Measurements from ENCODE around the gene MAT2A.

Gene MAT2A

DNA sequence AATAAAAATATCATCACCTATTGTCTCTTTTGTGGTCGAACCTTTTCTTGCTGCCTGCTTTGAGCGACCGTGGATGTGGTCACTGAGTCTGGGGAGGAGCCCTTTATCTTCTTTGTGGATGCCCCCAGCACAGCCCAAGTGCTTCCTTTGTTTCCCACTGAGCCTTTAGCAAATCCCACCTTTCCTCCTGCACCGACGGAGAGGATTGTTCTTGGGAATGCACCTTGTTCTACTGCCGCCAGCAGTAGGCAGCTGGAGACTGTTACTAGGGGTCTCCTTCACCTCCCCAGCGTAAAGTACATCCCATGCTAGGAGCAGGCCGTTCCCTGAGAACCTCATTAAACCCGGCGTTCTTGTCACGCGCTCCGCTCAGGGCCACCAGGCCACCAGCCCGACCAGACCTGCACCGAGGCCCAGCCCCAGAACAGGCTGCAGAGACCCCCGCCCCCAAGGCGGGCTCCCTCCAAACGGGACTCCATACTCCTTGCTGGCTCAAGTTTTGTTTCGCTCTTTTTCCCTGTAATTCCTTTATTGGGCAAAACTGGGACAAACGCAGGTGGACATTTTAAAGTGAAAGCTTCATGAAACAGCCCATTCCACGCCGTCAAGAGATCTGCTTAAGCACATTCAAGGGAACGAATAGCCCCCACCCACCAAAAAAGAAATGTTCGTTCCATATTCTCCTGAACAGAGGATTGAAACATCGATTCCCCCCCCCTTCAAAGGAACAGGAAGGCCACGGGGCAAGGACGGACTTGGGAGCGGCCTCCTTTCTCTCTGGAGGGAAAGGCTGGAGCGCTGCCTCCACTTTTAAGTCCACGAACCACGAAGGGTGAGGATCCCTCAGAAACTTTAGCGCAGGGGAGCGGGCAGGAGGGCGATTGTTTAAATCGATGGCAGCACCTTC is 1.1 kb upstream of the MAT2A start:
- peak overlapping the region; percentile 100 for H3K27ac ChIP-seq
- TF ChIP-seq, protein P1, sequence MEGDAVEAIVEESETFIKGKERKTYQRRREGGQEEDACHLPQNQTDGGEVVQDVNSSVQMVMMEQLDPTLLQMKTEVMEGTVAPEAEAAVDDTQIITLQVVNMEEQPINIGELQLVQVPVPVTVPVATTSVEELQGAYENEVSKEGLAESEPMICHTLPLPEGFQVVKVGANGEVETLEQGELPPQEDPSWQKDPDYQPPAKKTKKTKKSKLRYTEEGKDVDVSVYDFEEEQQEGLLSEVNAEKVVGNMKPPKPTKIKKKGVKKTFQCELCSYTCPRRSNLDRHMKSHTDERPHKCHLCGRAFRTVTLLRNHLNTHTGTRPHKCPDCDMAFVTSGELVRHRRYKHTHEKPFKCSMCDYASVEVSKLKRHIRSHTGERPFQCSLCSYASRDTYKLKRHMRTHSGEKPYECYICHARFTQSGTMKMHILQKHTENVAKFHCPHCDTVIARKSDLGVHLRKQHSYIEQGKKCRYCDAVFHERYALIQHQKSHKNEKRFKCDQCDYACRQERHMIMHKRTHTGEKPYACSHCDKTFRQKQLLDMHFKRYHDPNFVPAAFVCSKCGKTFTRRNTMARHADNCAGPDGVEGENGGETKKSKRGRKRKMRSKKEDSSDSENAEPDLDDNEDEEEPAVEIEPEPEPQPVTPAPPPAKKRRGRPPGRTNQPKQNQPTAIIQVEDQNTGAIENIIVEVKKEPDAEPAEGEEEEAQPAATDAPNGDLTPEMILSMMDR (conservative IDR thresholded peaks at IDR 0.05): no peak

DNA sequence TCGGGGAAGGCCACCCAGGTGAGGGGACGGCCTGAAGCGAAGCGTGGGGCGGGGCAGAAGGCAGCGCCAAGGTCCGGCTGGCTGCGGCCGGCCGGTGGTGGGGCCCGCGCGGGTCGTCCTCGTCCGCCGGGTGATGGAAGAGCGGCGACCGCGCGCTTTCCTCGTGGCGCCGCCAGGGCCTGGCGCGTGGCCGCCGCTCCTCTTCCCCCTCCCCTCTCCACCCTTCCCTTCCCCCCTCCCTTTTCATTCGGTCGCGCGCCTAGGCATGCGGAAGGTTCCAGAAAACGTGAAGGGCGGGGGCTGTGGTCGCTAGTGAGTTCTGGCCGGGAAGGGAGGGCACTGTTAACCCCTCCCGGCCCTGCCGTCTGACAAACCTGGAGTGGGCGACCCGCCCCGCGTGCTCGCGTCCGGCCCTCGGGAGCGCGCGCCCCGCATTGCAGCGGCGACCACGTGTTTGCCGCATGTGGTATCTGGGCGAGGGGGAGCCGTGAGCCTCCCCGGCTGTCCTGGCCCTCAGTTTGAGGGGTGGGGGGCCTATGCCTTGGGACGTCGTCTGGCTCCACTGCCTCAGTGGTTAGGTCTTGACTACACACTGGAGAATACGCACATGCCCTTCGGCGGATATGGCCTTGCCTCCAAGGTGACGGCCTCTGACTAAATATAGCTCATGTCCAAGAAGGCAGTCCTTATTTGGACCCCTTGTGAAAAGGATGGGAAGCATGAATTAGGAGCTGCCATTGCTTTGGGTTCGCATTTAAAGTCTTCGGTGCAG is 579 bp downstream of the MAT2A start:
- H3K27ac ChIP-seq: peak overlapping the region; percentile 100
- TF ChIP-seq, protein P1 (conservative IDR thresholded peaks at IDR 0.05): no peak

DNA sequence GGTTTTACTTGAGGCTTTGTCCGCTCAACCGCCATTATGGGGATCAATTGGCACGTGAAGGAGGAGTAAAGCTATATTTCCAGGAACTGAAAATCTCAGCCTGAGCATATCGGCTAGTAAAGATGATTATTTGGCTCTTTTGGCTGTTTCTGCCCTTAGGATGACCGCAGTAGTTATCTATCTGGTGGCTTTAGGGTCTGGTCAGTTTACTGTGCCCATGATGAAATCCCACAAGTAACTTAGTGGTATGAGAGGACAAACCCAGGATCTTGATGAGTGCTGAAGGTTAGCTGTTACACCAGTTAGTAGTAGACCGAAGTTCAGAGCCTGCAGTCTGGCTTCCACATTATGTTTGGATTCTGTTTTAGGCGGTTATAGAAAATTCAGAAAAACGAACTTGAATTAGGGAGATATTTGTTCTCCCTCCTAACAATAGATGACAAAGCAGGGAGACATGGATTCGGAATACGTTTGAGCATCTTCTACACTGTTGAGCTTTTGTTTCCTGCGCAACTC is 1.2 kb downstream of the MAT2A start:
- TF ChIP-seq, protein P1 (conservative IDR thresholded peaks at IDR 0.05): no peak
- H3K27ac ChIP-seq: peak overlapping the region; percentile 100

DNA sequence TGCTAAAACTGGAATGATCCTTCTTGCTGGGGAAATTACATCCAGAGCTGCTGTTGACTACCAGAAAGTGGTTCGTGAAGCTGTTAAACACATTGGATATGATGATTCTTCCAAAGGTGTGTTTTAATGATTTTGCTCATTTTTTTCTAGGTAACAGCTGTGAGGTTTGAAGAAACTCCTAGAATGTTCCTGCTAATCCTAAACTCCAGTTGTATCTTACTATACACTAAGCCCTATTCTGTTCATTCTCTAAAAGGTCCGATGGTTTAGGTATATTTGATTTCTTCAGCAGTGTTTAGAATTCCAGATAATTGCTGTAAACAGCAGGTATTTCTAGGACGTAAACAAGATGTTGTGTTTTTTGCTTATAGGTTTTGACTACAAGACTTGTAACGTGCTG is 2.3 kb downstream of the MAT2A start:
- TF ChIP-seq, protein P1 (conservative IDR thresholded peaks at IDR 0.05): no peak
- H3K27ac ChIP-seq: peak overlapping the region; percentile 100

DNA sequence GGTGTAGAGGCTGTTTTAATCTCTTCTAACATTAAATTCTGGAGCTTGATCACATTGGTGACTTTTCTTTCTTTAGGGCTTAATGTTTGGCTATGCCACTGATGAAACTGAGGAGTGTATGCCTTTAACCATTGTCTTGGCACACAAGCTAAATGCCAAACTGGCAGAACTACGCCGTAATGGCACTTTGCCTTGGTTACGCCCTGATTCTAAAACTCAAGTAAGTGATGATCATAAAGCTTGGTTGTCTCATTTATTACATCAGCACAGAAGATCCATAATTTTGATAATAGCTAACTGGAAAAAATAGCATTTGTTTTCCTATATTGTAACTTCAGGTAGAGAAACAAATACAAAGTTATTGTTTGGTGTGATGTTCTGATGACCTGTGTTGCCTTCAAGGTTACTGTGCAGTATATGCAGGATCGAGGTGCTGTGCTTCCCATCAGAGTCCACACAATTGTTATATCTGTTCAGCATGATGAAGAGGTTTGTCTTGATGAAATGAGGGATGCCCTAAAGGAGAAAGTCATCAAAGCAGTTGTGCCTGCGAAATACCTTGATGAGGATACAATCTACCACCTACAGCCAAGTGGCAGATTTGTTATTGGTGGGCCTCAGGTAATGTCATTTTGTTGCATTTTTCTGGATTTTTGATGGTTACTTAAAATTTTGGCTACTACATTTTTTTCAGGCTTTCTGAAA is 2.9 kb downstream of the MAT2A start:
- TF ChIP-seq, protein P1 (conservative IDR thresholded peaks at IDR 0.05): no peak
- peak overlapping the region; percentile 100 for H3K27ac ChIP-seq

DNA sequence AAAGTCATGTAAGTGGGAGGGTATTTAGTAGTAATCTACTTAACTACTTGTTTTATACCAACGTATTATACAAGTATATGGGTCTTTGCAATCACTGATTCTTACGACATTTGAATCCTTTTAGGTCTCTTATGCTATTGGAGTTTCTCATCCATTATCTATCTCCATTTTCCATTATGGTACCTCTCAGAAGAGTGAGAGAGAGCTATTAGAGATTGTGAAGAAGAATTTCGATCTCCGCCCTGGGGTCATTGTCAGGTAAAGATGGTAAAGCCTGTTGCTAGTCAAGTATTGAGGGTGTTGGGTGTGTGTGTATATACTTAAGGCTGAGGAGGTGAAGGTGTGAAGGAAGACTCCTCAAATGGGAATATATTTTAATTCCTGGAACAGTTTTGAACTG is 3.8 kb downstream of the MAT2A start:
- TF ChIP-seq, protein P1 (conservative IDR thresholded peaks at IDR 0.05): no peak

DNA sequence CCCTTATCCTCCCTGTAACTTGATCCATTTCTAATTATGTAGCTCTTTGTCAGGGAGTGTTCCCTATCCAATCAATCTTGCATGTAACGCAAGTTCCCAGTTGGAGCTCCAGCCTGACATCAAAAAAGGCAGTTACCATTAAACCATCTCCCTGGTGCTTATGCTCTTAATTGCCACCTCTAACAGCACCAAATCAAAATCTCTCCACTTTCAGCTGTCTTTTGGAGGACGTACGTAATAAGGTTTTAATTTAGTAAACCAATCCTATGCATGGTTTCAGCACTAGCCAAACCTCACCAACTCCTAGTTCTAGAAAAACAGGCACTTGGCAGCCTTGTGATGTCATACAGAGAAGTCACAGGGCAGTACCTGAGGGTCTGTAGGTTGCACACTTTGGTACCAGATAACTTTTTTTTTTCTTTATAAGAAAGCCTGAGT is 5.3 kb downstream of the MAT2A start:
- peak overlapping the region; percentile 34; the same call in 1 of the 2 replicates for H3K27ac ChIP-seq

More for the DNA sequence above, 3.8 kb downstream of the MAT2A start:
- peak overlapping the region; percentile 100; the same call in 1 of the 2 replicates for H3K27ac ChIP-seq

DNA sequence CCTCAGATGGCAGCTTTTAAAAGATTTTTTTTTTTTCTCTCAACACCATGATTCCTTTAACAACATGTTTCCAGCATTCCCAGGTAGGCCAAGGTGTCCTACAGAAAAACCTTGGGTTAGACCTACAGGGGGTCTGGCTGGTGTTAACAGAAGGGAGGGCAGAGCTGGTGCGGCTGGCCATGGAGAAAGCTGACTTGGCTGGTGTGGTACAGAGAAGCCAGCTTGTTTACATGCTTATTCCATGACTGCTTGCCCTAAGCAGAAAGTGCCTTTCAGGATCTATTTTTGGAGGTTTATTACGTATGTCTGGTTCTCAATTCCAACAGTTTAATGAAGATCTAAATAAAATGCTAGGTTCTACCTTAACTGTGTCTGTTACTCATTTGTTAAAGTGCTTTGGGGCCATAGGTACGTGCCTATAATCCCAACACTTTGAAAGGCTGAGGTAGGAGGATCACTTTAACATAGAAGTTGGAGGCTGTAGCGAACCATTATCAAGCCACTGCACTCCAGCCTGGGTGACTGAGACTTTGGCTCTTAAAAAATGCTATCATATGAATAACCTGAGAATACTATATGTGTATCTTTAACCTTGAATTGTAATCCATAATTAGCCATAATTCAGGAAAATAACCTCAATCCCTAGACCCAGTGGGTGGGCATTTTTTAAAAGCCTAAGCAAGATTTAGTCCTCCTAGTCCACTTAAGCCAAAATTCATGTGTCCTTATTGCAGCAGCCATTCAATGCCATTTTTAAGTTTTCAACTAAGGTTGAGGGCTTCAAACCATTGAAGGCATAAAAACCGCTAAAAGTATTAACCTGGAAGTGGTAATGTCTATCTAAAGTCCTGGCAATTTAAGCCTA is 6.2 kb downstream of the MAT2A start:
- peak overlapping the region; percentile 34; the same call in 1 of the 2 replicates for H3K27ac ChIP-seq

All from VCaP (cell line).